HG02973 (cell line): ENCODE results near the gene CLDN2.

ENCODE experiments used
- ATAC-seq: cut with Tn5 transposase; IDR thresholded peaks from one replicate; pipeline ENCODE4 v1.9.1; 2021; ENCODE audit warnings: moderate library complexity; ENCODE audit not compliant: unreplicated experiment

Gene CLDN2

DNA sequence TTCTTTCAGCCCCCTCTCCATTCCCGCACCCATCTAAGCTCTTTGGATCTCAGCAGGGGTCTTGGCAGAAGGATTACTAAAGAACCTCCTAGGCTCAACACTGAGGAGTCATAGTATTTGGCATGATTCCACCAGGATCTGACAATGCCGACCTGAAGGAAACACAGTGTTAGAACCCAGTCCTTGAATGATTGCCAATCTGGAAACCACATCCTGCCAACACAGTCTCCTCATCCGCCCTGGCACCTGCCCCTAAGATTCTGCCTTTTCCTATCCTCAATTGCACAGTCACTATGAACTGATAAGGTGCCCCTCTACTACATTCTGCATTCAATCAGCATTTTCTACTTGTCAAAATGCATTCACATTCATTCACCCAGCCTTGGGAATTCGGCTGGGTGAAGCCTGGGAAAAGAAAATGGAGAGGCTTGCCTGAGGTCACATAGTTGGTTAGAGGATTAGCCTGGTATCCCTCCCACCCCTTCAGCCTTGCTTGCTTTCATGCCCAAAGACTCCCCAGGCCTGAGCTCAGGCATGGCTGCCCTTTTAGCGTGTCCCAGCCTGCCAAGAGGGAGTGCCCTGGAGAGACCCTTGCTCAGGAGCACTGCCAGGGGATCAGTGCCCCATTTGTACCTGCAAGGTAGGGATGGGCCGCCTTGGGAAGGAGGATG lies 2.2 kb upstream of the CLDN2 start:
- ATAC-seq = no peak

DNA sequence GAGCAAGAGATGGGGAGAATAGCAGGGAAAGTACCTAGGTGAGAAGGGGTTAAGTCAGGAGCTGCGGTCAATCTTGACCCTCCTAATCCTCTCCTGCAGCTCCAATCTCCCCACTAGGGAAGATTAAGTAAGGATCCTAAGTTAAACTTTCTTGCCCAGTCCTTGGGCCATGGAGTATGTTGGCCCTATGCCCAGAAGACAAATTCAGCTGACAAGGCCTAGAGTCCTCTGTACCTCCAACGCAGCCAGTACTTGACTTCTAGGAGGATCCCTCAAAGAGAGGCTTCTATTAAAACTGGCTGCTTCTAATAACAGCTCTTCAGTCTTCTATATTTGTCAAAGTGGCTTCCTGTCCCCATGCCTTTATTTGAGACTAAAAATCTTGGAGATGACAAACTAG lies 1.4 kb downstream of the CLDN2 start:
- no peak for ATAC-seq

DNA sequence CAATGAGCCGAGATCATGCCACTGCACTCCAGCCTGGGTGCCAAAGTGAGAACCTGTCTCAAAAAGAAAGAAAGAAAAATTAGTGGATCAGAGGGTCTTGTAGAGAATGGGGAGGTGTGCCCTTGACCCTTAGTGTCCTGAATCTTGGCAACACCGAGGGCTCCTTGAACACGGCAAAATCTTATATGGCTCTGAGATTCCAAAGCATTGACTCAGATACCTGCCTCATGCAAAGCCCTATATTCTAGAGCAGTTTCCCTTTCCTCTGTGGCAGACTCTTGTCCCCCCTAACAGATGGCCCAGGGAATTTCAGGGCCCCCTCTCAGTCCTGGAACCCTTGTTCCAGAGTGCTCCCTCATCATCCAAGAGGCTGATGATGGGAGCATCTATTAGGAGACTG lies 6.8 kb downstream of the CLDN2 start:
- ATAC-seq = no peak

DNA sequence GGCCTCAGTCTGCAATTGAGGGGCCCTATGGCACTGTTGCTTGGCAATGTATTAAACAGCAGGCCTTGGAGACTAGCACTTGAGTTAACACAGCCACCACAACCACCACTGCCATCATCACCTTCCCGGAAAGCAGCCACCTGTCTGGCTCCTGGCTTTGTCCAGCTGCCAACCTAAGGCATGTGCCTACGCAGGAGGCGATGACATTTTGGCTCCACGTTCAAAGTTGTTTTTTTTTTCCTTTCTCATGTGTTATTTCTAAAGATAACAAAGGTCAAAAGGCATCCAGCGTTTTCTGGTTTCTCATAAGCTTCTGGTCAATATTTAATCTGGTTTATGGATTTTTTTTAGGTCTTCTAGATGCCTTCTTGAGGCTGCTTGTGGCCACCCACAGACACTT lies 7.5 kb downstream of the CLDN2 start:
- ATAC-seq = no peak

DNA sequence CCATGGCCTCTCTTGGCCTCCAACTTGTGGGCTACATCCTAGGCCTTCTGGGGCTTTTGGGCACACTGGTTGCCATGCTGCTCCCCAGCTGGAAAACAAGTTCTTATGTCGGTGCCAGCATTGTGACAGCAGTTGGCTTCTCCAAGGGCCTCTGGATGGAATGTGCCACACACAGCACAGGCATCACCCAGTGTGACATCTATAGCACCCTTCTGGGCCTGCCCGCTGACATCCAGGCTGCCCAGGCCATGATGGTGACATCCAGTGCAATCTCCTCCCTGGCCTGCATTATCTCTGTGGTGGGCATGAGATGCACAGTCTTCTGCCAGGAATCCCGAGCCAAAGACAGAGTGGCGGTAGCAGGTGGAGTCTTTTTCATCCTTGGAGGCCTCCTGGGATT lies 8.0 kb downstream of the CLDN2 start:
- no peak for ATAC-seq

DNA sequence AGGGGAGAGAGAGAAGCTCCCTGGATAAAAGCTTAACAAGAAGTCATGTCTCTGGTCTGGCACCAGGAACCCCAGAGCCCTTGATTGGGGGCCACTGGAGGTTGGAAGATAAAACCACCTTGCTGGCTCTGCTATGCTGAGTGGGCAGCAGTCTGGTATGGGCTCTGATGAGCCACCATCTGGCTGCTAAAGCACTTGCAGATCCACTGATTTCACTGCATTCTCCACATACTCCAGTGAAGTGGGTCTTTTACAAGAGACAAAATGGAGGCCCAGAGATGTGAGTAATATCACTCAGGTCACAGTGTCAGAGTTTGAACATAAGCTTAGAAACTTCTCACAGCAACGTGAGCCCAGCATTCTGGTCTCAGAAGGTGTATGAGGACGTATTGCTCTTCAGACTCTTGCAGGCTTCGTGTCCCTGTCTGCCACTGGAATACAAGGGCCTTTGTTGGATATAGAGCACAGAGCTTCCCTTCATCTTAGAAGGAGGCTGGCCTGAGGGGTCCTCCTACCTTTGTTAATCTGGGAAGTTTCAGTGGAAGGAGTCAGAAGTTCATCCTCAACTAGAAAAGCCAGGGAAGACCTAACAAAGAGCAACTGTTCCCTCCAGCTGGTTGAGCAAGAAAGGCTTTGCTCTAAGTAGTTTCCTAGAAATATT lies 11.8 kb downstream of the CLDN2 start:
- no peak for ATAC-seq

DNA sequence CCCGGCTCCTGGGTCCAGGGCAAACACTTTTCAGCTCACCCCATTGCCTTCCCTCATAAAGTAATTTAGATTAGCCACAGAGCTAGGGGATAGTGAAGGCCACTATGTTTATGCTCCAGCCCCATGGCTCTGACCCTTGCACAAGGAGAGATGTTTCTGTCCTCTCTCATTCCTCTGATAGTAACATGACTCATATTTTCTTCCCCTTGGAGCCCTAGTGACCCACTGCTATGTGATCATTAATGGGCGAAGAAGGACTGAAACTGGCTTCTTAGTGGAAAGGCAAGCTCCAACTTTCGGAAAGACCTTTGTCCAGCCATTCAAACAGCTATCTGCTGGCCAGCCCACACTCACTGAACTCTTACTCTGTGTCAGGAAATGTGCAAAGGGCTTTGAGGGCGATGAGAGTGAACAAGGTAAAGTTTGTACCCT lies 12.3 kb downstream of the CLDN2 start:
- ATAC-seq = no peak

DNA sequence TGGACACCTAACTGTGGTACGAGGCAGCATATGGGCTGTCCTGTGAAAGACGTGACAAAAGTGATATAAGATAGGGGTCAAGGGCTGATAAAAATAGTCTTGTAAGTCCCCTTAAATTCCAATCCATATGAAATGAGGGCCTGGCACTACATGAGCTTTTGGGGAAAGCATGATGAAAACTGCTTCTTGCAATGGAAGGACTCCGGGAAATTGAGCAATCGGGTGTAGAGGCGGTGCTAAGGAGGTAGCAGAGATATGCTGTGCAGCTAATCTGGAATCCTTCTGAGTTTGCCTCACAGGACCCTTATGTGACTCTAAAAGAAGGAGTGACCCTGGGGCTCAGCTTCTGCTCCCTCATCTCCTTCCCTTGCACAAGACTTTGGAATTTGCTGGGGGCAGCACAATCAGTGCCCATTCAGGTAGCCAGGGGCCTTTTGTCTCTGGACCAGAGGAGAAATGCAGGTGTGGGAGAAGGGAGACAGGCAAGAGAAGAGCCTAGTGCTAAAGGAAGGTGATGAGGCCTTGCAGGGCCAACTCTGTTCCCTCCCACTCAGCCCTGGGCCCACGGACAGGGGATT lies 12.8 kb downstream of the CLDN2 start:
- ATAC-seq = no peak

DNA sequence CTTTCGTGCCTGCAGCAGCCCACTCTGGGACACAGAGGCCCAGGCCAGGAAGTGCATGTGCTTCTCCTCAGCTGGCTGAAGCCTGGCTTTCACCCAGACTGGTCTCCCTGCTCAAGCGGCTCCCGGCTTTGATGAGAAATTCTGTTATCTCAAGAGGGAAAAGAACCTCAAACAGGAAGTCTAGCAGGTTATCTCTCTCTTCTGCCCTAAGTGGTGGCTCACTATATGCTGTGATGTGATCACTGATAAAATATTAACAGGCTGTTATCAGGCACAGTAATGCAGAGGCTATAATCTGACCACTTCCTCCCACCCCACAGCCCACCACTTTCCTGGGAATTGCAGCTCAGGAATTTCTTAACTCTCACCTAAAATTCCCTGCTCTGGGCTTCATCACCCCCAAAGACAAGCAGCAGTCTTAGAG lies 13.3 kb downstream of the CLDN2 start:
- no peak for ATAC-seq

DNA sequence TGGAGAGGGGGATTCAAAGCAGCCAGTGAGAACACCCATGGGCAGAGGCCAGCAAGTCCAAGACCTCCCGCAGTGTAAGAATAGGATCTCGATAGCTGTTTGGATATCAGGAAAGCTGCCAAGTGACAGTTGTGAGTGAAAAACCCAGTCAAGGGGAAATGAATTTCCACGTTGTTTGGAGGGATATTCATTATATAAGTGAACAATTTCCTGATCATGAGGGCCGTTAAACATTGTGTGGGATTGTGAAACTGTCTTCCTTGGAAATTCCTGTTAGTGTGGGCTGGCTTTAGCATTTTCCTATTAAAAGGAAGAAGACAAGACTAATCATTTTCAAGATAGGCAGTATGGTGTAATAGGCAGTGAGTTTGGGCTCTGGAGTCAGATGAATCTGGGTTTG lies 15.0 kb downstream of the CLDN2 start:
- ATAC-seq = no peak

DNA sequence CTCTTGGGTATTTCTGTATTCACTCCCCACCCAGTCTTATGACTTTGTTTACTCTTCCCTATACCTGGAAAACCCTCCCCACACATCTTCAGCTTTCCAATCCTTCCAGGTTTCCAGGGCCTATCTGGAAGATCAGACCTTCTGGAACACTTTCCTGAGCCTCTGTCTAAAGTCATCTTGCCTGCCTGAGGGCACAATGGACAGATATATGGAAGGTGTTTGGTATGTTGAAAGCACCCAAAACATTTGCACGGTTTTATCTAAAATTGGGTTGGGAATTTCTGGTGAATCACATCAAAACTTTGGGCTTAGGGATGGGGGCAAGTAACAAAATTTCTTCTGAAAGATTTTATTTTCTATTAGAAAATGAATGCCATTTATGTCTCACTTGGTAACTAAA lies 16.0 kb downstream of the CLDN2 start:
- no peak for ATAC-seq

DNA sequence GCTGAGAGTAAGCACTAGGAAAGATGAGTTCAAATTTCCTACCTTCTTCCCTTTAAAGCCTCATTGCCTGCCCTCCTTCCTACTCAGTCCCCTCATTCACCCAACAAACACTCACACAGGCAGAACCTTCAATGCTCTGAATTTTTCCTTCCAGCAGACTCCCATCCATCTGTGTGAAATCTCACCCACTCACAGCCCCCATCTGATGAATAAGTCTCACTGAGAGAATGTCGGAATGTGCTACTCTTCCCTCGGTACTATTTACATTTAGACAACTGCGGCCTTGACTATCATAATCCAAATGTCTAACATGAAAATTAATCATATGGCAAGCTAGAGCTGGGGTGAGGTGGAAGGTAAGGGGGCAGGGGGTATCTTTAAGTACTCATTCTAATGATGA lies 19.4 kb downstream of the CLDN2 start:
- ATAC-seq = no peak

DNA sequence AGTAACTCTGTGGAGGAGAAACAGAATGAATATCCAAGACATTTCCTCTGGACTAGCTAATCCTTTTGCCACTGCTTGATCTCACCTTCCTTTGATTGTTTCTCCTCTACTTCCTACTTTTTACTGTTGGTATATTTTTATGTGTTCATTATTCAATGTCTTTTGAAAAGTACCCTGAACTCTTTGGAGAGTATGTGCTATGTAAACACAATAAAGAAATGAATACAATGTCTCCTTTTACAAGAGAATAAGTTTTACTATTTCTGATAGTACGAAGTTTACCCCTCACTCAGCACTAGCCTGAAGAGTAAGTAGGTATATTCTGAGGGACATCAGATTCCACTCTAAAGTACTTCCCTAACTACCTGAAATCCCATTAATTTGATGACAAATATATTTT lies 19.9 kb downstream of the CLDN2 start:
- no peak for ATAC-seq

DNA sequence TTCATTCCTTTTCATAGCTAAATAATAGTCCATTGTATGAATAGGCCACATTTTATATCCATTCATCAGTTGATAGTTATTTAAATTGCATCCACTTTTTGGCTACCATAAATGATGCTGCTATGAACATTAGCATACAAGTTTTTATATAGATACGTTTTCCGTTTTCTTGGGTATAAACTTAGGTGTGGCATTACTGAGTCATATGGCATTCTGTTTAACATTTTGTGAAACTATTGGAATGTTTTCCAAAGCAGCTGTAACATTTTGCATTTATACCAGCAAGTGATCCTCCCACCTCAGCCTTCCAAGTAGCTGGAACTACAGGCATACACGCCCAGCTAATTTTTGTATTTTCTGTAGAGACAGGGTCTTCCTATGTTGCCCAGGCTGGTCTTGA lies 26.3 kb downstream of the CLDN2 start:
- ATAC-seq = no peak

DNA sequence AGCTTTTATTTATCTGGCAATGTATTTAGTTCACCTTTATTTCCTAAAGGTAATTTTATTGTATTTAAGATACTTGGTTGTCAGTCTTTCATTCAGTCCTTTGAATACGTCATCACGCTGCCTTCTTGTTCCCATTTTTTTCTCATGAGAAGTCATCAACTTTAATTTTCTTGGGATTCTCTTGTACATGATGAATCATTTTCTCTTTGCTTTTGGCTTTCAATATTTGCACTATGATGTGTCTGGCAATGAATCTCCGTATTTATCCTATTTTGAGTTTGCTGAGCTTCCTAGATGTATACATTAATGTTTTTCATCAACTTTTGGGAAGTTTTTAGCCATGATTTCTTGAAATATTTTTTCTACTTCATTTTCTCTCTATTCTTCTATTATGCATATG lies 28.4 kb downstream of the CLDN2 start:
- no peak for ATAC-seq

DNA sequence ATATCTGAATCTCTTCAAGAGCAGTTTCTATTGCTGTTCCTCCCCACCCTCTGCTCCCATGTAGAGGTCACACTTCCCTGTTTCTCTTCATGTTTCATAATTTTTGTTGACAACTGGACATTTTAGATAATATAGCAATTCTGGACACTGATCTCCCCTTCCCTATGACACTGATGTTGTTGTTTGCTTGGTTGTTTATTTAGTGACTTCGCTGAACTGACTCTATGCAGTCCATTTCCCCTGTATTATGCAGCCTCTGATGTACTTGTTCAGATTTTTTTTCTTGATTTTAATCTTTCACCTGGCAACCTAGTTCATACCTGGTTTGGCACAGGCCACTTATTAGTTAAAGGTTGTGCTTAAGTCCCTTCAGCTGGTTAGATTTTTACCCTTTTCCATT lies 29.2 kb downstream of the CLDN2 start:
- no peak for ATAC-seq

DNA sequence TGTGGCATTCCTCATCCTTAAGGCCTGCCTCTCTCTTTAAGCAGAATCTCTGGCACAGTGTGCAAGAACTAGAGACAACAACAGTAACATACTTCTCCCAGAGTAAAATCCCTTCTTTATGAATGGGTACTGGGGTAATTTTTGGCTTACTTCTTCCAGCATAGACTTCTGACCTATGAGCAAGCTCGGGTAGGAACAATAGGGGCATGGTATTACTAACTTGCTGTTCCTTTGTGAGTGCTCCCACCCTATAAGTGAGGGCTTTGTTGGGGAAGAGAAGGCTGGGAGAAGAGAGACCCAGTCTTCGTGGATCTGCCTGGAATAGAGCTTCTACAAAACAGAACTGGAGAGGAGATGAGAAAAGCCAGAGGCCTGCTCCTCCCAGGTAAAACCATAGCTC lies 30.2 kb downstream of the CLDN2 start:
- ATAC-seq = no peak

DNA sequence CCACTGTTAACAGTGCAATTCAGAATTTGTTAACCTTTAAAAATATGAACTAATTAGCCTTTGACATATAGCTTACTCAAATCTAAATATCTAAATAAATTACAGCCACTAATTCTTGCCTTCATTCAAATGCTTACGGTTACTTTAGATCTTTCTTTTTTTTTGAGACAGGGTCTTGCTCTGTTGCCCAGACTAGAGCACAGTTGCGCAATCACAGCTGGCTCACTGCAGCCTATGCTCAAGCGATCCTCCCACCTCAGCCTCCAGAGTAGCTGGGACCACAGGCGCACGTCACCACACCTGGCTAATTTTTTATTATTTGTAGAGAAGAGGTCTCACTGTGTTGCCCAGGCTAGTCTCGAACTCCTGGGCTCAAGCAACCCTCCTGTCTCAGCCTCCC lies 31.0 kb downstream of the CLDN2 start:
- no peak for ATAC-seq

DNA sequence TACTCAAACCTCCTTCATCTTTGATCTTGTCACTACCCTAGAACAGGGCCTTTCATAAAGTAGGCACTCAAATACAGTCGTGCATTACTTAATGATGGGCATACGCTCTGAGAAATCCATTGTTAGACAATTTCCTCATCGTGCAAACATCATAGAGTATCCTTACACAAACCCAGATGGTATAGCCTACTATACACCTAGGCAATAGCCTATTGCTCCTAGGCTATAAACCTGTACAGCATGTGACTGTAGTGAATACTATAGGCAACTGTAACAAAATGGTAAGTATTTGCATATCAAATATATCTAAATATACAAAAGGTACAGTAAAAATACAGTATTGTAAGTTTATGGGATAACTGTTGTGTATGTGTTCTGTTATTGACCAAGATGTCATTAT lies 31.9 kb downstream of the CLDN2 start:
- no peak for ATAC-seq

DNA sequence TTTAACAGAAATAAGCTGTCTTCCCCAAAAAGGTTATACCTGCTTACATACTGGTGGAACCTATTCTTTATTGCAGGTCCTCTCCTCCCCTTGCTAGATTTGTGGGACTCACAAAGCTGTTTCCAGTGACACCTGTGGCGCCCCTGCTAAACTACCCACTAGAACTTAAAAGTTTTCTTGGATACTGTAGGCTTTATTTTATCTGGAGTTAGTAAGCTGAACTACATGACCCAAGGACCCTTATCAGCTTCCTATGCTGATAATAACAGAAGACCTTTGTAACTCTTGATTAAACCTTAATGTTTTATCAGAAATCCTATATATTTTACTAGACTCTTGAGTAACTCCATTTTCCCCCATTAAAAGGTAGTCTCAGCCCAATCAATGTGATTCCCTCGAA lies 32.3 kb downstream of the CLDN2 start:
- no peak for ATAC-seq

DNA sequence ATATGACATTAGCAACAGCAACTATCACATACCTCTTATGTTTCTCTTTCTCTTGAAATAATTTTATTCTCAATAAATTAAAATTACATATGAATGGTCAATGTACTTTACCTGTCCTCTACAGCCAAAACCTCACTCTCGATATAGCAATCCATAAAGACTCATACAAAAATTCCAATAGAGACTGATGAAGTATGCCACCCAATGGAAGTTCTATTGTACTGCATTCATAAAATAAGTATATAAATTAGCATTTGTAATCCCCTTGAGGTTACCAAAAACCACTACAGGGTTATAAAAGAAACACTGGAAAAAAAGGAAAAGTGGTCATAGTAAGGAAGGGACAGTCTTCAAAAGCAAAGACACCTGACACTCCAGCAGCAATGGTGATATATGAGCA lies 32.8 kb downstream of the CLDN2 start:
- no peak for ATAC-seq

DNA sequence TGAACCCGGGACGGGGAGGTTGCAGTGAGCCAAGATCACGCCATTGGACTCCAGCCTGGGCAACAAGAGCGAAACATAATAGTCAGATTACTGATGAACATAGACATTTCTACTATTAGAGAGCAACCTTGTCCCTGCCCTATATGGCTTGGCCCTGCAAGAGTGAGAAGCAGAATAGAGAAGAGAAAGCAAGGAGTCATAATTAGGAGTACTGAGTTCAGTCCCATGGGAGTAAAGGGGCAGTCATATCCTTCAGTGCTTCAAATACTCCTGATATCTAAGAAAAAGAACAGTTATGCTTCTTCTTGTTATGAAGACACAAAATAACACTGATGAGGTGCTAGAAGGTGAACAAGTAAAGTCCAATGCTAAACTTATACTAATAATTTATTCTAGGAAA lies 33.8 kb downstream of the CLDN2 start:
- no peak for ATAC-seq
